DMS114 treated with DMSO at 0.1 percent for 48 hours (cell line): ENCODE measurements around the gene OR2G2.

Source experiments
- DNase-seq: peaks from one replicate; lab custom pipeline; 2025; ENCODE audit not compliant: unreplicated experiment; lab: John Stamatoyannopoulos, UW

OR2G2 gene

DNA sequence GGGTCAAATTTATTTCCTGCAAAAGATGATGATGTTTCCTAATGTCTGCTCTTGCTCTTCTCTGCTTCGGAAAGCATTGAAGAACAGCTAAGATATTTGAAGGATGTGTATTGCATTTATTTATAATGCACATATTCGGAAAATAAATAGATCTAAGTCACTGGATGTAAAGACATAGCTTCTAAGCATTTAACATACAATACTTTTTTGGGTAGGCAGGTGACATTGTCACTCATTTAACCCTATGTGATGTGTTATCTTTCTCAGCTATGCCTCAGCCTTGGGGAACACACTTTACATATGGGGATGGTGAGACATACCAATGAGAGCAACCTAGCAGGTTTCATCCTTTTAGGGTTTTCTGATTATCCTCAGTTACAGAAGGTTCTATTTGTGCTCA is at the start of gene OR2G2:
OR2G2 (plus strand) TSS at position 301 of the 400 bp plus-strand sequence; CDS start at position 301, 0 bp downstream.
- DNase-seq, result no peak

DNA sequence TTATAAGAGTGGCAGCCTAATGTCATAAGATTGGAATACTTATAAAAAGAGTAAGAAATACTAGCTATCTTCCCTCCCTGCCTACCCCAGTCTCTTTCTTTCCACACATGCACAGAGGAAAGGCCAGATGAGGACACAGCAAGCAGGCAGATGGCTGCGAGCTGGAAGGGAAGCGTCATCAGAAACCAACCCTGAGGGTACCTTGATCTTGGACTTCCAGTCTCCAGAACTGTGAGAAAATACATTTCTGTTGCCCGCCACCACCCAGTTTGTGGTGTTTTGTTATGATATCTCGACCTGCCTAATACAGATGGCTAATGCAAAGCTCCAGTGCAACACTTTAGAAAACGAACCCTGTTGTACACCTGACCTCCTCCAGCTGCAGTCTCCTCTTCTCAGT is 49.6 kb upstream of the OR2G2 start:
- DNase-seq, result no peak

DNA sequence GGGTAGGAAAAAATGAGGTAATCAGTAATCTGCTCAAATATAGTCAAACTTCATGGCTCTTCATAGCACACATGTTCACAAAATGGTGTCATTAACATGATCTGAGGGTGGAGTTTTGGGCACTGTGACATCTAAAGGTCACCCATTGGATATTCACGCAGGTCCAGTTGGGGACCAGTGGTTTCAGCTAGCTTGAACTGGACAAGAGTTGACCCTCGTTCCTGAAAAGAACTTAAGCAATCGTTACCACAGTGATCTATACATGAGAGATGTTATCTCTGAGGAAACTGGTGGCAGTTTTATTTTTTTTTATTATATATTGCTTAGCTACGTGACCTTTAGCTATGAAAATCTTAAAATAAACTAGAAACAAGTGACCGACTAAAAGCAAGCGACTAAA is 48.9 kb upstream of the OR2G2 start:
- no peak for DNase-seq

GRCh38 chr1:247540581-247540980 is 47.6 kb upstream of the OR2G2 start:
- DNase-seq, result no peak

DNA sequence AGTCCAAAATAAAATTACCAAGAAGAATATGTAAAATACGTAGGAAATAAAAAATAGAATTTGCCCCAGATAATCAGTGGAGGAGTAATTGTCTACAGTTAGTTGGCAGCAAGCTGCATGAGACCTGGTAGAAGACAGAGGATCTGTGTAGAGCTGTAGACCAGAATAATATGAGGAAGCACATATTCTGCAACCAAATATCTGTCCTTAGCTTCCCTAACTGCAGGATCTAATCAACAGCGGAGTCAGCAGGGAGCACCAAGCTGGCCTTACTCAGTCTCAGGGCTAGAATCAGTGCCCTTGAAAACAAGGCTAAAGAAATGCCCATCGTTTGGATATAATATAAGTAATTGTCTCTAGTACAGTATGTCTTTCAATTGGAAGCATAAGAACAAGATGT is 45.3 kb upstream of the OR2G2 start:
- DNase-seq, result no peak

- DNase-seq, result no peak
These were observed 40.1 kb upstream of the OR2G2 start for GRCh38 chr1:247548092-247548491.

DNA sequence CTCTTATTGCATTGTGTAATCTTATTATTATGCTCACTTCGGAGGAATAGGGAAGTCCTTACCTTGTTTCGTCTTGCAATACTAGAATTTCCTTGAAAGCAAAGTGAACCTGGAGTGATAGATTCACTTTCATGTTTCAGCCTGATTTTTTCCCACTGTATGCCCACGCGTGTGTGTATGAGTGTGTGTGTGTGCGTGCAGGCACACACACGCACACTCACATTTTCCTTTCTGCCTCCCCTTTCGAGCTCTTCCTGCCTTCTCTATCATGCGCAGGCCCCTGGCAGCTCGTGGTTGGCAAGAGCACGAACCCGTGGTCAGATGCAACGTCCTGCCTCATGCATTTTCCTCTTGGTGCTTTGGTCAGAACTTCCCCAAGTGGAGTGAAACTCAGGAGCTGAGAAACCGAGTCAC is 39.4 kb upstream of the OR2G2 start, which contains the start of gene GCSAML:
GCSAML (plus strand) TSS at position 366 of the 414 bp plus-strand sequence. CDS start 58 bp downstream, outside the sequence.
- DNase-seq, result no peak

DNA sequence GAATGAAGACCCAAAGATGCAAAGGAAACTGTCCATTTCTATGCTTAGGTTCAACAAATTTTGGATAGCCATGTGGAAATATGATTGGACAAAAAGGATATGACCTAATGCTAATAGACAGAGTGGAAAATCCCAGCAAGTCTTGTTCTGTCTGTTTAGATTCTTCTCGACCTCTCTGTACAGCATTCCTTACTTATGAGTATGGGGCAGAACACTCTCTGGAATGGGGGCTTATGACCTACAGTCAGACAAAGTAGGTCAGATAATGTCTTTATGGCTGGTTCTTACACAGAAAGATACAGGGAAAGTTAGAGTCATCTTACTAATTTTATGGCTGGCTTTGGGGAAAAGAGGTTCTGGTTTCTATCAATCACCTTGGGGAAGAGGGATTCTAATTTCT is 36.4 kb upstream of the OR2G2 start:
- DNase-seq, result no peak

DNA sequence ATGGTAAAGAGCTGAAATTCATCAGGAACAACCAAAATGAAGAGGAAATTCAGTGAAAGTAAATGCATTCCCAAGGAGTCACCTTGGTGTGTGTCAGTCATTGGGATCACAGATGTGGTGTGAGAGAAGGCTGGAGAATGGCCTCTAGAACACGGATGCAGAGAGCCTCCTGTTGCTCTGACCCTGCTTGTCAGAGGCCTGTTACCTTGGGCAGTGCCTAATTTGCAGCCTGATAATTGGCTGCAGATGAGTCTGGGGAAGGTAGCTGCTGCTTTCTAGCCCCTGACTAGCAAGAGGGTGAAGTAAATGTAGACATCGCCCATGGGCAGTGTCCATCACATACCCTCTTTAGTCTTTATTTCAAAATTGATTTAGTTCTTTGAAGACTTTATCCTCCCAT is 35.9 kb upstream of the OR2G2 start:
- no peak for DNase-seq

- DNase-seq, result no peak
These were observed 30.1 kb upstream of the OR2G2 start for GRCh38 chr1:247557926-247558674.

GRCh38 chr1:247561711-247562110 is 26.4 kb upstream of the OR2G2 start:
- DNase-seq, result no peak

- no peak for DNase-seq
These were observed 26.0 kb upstream of the OR2G2 start for GRCh38 chr1:247562198-247562597.

DNA sequence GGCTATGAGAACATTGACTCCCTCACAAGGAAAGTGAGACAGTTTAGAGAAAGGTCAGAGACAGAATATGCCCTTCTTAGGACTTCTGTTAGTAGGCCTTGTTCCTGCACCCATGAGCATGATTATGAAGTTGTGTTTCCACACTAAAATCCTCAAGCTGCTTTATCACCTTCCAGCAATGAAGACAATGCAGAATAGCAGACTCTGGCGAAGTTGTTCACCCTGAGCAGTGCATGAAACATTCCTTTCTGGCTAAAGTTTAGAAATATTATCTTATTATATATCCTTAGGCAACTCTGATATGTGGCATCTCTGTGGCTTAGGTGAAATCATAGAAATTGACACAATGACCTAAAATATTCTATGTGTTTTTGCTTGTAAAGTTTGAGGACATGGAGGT is 13.9 kb upstream of the OR2G2 start:
- DNase-seq, result no peak

- no peak for DNase-seq
These were observed 13.5 kb upstream of the OR2G2 start for GRCh38 chr1:247574664-247575063.

- DNase-seq, result peak; percentile 39
These were observed 11.6 kb upstream of the OR2G2 start for GRCh38 chr1:247576514-247576913.

DNA sequence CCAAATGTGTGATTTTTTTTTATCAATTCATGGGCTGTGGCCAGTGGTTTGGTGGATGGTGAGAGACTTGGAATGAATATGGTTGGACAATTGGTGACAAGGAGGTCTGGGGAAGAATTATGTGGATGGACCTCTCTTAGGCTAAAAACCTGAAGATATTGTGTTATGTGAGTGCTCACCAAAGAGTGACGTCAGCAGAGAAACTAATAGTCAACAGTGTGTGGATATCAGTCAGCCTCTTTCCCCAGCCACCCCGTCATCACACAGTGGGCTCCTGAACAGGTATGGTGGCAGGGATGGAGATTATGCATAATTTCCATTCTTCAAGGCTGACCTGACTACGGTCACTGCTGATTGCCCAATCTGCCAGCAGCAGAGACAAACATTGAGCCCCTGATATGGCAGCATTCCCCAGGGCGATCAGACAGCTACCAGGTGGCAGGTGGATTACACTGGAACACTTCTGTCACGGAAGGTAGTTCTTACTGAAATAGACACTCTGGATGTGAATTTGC is 9.2 kb upstream of the OR2G2 start:
- DNase-seq, result no peak

- DNase-seq, result no peak
These were observed 17.1 kb downstream of the OR2G2 start, which contains the start of gene OR2G3 for GRCh38 chr1:247605286-247605685. OR2G3 (plus strand) TSS chr1:247605586; CDS start chr1:247605586, 0 bp downstream.

GRCh38 chr1:247613405-247613804 is 25.2 kb downstream of the OR2G2 start:
- no peak for DNase-seq

- no peak for DNase-seq
These were observed 26.5 kb downstream of the OR2G2 start for GRCh38 chr1:247614625-247615024.

DNA sequence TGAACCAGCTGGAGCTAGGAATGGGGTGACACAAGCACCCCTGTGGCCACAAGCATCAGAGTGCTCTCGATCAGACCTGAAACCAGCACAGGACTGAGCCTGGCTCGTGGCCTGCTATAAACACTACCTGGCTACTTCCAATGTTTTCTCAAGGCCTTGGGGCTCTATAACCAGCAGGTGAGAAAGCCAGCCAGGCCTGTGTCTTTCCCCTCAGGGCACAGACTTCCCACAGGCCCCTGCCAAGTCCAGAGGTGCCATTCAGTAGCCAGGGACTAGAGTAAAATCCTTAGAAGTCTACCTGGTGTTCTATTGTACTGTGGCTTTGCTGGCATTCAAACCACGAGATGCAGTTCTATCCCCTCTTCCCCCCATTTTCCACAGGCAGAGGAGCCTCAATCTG is 39.8 kb downstream of the OR2G2 start:
- no peak for DNase-seq

GRCh38 chr1:247638011-247638410 is 49.9 kb downstream of the OR2G2 start:
- no peak for DNase-seq

DNA sequence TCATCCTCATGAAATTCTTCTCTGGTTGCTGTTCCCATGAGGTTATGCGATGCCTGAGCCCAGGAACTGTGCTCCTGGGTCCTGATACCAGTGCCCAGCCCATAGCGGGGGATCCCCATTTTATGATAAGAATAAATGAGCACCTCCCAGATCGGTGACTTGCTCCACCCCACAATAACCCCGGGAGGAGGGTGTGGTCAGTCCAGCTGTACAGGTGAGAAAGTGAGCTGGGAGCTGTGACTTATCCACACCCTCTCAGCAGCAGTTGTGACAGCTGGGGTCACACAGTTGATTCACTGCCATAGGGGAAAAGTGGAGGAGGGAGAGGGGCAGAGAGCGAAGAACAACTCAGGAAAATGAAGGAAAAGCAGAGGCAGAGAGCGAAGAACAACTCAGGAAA is 50.6 kb downstream of the OR2G2 start:
- DNase-seq, result no peak
